GM23338 (cell line): ENCODE measurements around the gene AKR1E2. TPM values are rescaled to one million over a fixed set of nuclear protein-coding genes. Genes with fewer than 3 reads are reported as not detected.

Source experiments
- ATAC-seq: fragments of 200-7000 bp; cut with Tn5 transposase; 3 replicates; pipeline ENCODE4 v1.9.1; 2020
- DNase-seq: peaks from one replicate; pipeline ENCODE4 v3.0.0-alpha.2; 2015; ENCODE audit warnings: low spot score
- H2AFZ ChIP-seq: fragments of 200-600 bp; sonication (generic); 2 replicates; pipeline ENCODE4 v1.8.0; 2016; ENCODE audit warnings: antibody characterized with exemption, mild to moderate bottlenecking, moderate library complexity
- H3F3A ChIP-seq: fragments of 200-600 bp; sonication (generic); replicated peaks from 2 replicates; pipeline ENCODE4 v1.8.0; 2017; ENCODE audit warnings: antibody characterized with exemption, mixed run types, low read depth
- H3K27ac ChIP-seq: fragments of 200-600 bp; sonication (generic); 2 replicates; pipeline ENCODE4 v1.6.1; 2016; ENCODE audit warnings: low read depth
- H3K27me3 ChIP-seq: fragments of 200-600 bp; sonication (generic); 2 replicates; pipeline ENCODE4 v1.8.0; 2016; ENCODE audit warnings: mild to moderate bottlenecking, mixed run types, moderate library complexity; ENCODE audit not compliant: insufficient read depth
- H3K36me3 ChIP-seq: fragments of 200-600 bp; sonication (generic); 2 replicates; pipeline ENCODE4 v1.8.0; 2016; ENCODE audit warnings: mild to moderate bottlenecking; ENCODE audit not compliant: insufficient read depth
- H3K4me1 ChIP-seq: fragments of 200-600 bp; sonication (generic); 2 replicates; pipeline ENCODE4 v1.8.0; 2016; ENCODE audit warnings: mild to moderate bottlenecking, moderate library complexity; ENCODE audit not compliant: insufficient read depth
- H3K4me2 ChIP-seq: fragments of 200-600 bp; sonication (generic); 2 replicates; pipeline ENCODE4 v1.7.1; 2017; ENCODE audit warnings: mixed run types
- H3K4me3 ChIP-seq: fragments of 200-600 bp; sonication (generic); 2 replicates; pipeline ENCODE4 v1.6.1; 2016; ENCODE audit warnings: mixed run types
- H3K79me2 ChIP-seq: fragments of 200-600 bp; sonication (generic); replicated peaks from 2 replicates; pipeline ENCODE4 v1.8.0; 2017; ENCODE audit warnings: mild to moderate bottlenecking; ENCODE audit not compliant: insufficient read depth
- H3K9me2 ChIP-seq: fragments of 200-600 bp; sonication (generic); 2 replicates; pipeline ENCODE4 v1.8.0; 2017; ENCODE audit not compliant: insufficient read depth
- H4K20me1 ChIP-seq: fragments of 200-600 bp; sonication (generic); replicated peaks from 2 replicates; pipeline ENCODE4 v1.8.0; 2017; ENCODE audit warnings: mild to moderate bottlenecking; ENCODE audit not compliant: insufficient read depth
- H3K27ac Mint-ChIP-seq: 2 replicates; pipeline ENCODE4 v1.8.0; 2020; ENCODE audit warnings: inconsistent platforms, mild to moderate bottlenecking, moderate library complexity, mixed read lengths
- H3K27me3 Mint-ChIP-seq: 3 replicates; pipeline ENCODE4 v1.8.0; 2022; ENCODE audit warnings: low read depth, mild to moderate bottlenecking, moderate library complexity, mixed read lengths, inconsistent platforms; ENCODE audit not compliant: insufficient read depth, poor library complexity
- H3K36me3 Mint-ChIP-seq: 3 replicates; pipeline ENCODE4 v1.8.0; 2021; ENCODE audit warnings: low read depth, mild to moderate bottlenecking, inconsistent platforms, moderate library complexity, mixed read lengths
- H3K4me1 Mint-ChIP-seq: 3 replicates; pipeline ENCODE4 v1.8.0; 2020; ENCODE audit warnings: mild to moderate bottlenecking, inconsistent platforms, mixed read lengths
- H3K4me3 Mint-ChIP-seq: 3 replicates; pipeline ENCODE4 v1.8.0; 2021; ENCODE audit warnings: moderate library complexity, mild to moderate bottlenecking, inconsistent platforms, mixed read lengths
- H3K9me3 Mint-ChIP-seq: 3 replicates; pipeline ENCODE4 v1.8.0; 2020; ENCODE audit warnings: moderate library complexity, mild to moderate bottlenecking, inconsistent platforms, mixed read lengths
- CTCF ChIP-seq, 2 experiments: fragments of 200-600 bp in 1 of 2; sonication (generic) in 1 of 2; conservative IDR thresholded peaks; 2 replicates each; pipeline versions ENCODE4 v1.5.1 to v1.6.1; 2016 to 2017; ENCODE audit warnings: antibody characterized with exemption in 2 of 2, low read depth in 2 of 2, mild to moderate bottlenecking in 2 of 2, moderate library complexity in 1 of 2
- EZH2 ChIP-seq: fragments of 200-600 bp; sonication (generic); IDR thresholded peaks from one replicate; pipeline ENCODE4 v1.8.0; 2017; ENCODE audit warnings: antibody characterized with exemption, mild to moderate bottlenecking, low read depth; ENCODE audit not compliant: unreplicated experiment
- JUNB ChIP-seq: IDR thresholded peaks from one replicate; pipeline ENCODE4 v1.6.1; 2016; ENCODE audit warnings: antibody characterized with exemption; ENCODE audit not compliant: unreplicated experiment
- NANOG ChIP-seq: IDR thresholded peaks from 2 replicates; pipeline ENCODE4 v1.6.1; 2016; ENCODE audit warnings: antibody characterized with exemption, borderline replicate concordance
- POLR2AphosphoS5 ChIP-seq: IDR thresholded peaks from 2 replicates; pipeline ENCODE4 v1.6.1; 2016; ENCODE audit warnings: antibody characterized with exemption, low read depth
- REST ChIP-seq: IDR thresholded peaks from one replicate; pipeline ENCODE4 v1.6.1; 2018; ENCODE audit warnings: antibody characterized with exemption; ENCODE audit not compliant: unreplicated experiment
- ZNF114 ChIP-seq: fragments of 250-450 bp; sonication (Bioruptor Pico); IDR thresholded peaks from 2 replicates; pipeline ENCODE4 v1.5.0; 2020; ENCODE audit warnings: mild to moderate bottlenecking, moderate library complexity
- polyA plus RNA-seq: library from polyadenylated mRNA; unstranded; fragments of >200 nt; fragmentation: Nextera tagmentation; extraction: Ambion mirVana; gene quantifications from 2 replicates; pipeline ENCODE4 v1.2.1, GENCODE V29; 2016
- total RNA-seq: library from RNA; depleted of rRNA; stranded (reverse); fragments of >200 nt; shearing (Covaris generic); gene quantifications from 2 replicates; pipeline ENCODE4 v1.2.3, GENCODE V29; 2014

AKR1E2 gene
- total and polyA plus RNA-seq, 2 experiments from 2014 or later = 2.2 to 4.3 TPM

GRCh38 chr10:4780091-4780490 is 45.9 kb upstream of the AKR1E2 start:
- TF ChIP-seq CTCF (conservative IDR thresholded peaks at IDR 0.05; ENCODE audit: low read depth in 2 of 2) = no peak
- no peak for TF ChIP-seq JUNB
- no peak for TF ChIP-seq EZH2
- TF ChIP-seq ZNF114 (CRISPR knock-in tag) = no peak
- ATAC-seq = no peak
- no peaks in the 10 kb centered on the region for H3K4me1 ChIP-seq
- no peak overlapping the region for H3K4me3 ChIP-seq
- H3K27ac ChIP-seq = no peak overlapping the region
- H3K27ac Mint-ChIP-seq = no peak overlapping the region
- no peak overlapping the region for H2AFZ ChIP-seq
- DNase-seq = no peak
- H3K4me3 Mint-ChIP-seq = no peak overlapping the region
- H3K4me2 ChIP-seq = no peak overlapping the region
- H4K20me1 ChIP-seq = no peaks in the 10 kb centered on the region
- no peaks in the 10 kb centered on the region for H3K4me1 Mint-ChIP-seq
- no peaks in the 10 kb centered on the region for H3K27me3 ChIP-seq
- H3K9me2 ChIP-seq = no peaks in the 10 kb centered on the region
- H3K36me3 Mint-ChIP-seq = no peaks in the 10 kb centered on the region
- no peaks in the 10 kb centered on the region for H3K36me3 ChIP-seq
- H3K27me3 Mint-ChIP-seq = no peaks in the 10 kb centered on the region
- no peaks in the 10 kb centered on the region for H3K9me3 Mint-ChIP-seq
- no peaks in the 10 kb centered on the region for H3F3A ChIP-seq
- no peaks in the 10 kb centered on the region for H3K79me2 ChIP-seq

GRCh38 chr10:4780782-4781181 is 45.2 kb upstream of the AKR1E2 start:
- Histone ChIP-seq H3K4me2 (no peak overlapping the region), H3K4me1 (no peaks in the 10 kb centered on the region), H4K20me1 (no peaks in the 10 kb centered on the region), H3K36me3 (no peaks in the 10 kb centered on the region), H3K4me3 (no peak overlapping the region), H3K79me2 (no peaks in the 10 kb centered on the region), H3K27ac (no peak overlapping the region), H3K9me2 (no peaks in the 10 kb centered on the region), H3K27me3 (no peaks in the 10 kb centered on the region), H3F3A (no peaks in the 10 kb centered on the region), H2AFZ (no peak overlapping the region)
- Mint-ChIP-seq H3K36me3 (no peaks in the 10 kb centered on the region), H3K4me3 (no peak overlapping the region), H3K9me3 (no peaks in the 10 kb centered on the region), H3K4me1 (no peaks in the 10 kb centered on the region), H3K27me3 (no peaks in the 10 kb centered on the region), H3K27ac (no peak overlapping the region)
- DNase-seq (no peak), ATAC-seq (no peak)
- TF ChIP-seq NANOG = no peak
- TF ChIP-seq EZH2 = no peak
- TF ChIP-seq CTCF (conservative IDR thresholded peaks at IDR 0.05; ENCODE audit: low read depth in 2 of 2) = no peak
- TF ChIP-seq POLR2AphosphoS5 = no peak
- TF ChIP-seq REST = no peak
